Epithelial cell of proximal tubule (primary cell): ENCODE measurements around the gene SHROOM3. TPM values are rescaled to one million over a fixed set of nuclear protein-coding genes. Genes with fewer than 3 reads are reported as not detected.

Source experiments
- DNase-seq: peaks from one replicate; pipeline ENCODE4 v3.0.0-alpha.2; 2011; ENCODE audit warnings: low read depth
- H3K4me3 ChIP-seq: 2 replicates; pipeline ENCODE4 v1.5.1; 2011; ENCODE audit warnings: low read depth, mild to moderate bottlenecking, low read length
- total RNA-seq: library from RNA; depleted of rRNA; stranded (reverse); fragments of >200 nt; gene quantifications from 2 replicates; pipeline ENCODE4 v1.2.3, GENCODE V29; 2015
- TF ChIP-seq, protein P1 (sequence below): conservative IDR thresholded peaks from 2 replicates; pipeline ENCODE4 v1.5.1; 2012; ENCODE audit warnings: low read depth, mild to moderate bottlenecking, low read length

The SHROOM3 gene
- 44.0 and 109 TPM in 2 replicates for total RNA-seq

DNA sequence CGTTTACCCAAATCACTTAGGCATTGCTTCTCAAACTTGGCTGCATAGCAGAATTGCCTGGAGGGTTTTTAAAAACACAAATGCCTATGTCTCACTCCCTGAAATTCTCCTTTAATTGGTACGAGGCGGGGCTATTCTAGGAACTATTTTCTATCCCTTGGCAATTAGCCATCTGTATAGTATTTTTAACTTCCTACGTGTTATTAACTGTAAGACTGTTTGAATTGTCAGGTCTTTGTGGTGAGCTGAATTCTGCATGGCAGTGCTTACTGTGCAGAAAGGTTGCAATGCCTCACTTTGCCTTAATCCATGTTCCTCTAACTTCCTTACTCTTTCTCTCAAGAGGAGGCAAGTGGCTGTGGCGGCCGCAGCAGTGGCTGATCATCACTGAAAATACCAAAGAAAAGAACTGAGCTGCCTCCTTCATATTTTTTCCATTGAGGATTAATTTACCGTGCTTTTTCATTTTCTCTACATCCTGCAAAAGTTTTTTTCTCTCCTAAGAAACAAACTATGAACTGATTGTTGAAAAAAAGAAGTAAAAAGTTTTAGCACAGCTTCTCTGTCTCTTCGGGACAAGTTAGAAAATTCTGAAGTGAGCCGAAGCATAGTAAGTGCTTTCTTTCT, at the start of gene SHROOM3:
SHROOM3 (plus strand) TSS at position 329 of the 627 bp plus-strand sequence. CDS start 824 bp downstream, outside the sequence.
- TF ChIP-seq, protein P1, sequence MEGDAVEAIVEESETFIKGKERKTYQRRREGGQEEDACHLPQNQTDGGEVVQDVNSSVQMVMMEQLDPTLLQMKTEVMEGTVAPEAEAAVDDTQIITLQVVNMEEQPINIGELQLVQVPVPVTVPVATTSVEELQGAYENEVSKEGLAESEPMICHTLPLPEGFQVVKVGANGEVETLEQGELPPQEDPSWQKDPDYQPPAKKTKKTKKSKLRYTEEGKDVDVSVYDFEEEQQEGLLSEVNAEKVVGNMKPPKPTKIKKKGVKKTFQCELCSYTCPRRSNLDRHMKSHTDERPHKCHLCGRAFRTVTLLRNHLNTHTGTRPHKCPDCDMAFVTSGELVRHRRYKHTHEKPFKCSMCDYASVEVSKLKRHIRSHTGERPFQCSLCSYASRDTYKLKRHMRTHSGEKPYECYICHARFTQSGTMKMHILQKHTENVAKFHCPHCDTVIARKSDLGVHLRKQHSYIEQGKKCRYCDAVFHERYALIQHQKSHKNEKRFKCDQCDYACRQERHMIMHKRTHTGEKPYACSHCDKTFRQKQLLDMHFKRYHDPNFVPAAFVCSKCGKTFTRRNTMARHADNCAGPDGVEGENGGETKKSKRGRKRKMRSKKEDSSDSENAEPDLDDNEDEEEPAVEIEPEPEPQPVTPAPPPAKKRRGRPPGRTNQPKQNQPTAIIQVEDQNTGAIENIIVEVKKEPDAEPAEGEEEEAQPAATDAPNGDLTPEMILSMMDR, result no peak
- DNase-seq, result no peak
- peak within 1 kb of the TSS; percentile 42 for H3K4me3 ChIP-seq

DNA sequence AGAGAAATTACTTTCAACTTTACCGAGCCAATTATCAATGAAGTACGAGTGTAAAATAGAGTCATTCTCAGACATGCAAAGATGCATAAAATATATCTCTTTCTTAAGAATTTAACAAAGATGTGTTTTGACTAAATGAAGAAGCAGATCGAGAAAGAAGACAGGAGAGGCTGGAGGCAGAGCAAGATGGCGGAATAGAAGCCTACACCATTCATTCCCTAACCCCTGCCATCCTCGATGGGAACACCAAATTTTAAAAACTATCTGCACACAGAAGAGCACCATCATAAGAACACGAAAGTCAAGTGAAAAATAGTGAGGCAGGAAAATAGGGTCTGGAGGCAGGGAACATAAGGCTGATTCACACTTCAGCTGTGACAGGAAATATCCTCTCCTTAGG, 49.1 kb upstream of the SHROOM3 start:
- TF ChIP-seq, protein P1, result no peak
- no peak overlapping the region for H3K4me3 ChIP-seq
- DNase-seq, result no peak

DNA sequence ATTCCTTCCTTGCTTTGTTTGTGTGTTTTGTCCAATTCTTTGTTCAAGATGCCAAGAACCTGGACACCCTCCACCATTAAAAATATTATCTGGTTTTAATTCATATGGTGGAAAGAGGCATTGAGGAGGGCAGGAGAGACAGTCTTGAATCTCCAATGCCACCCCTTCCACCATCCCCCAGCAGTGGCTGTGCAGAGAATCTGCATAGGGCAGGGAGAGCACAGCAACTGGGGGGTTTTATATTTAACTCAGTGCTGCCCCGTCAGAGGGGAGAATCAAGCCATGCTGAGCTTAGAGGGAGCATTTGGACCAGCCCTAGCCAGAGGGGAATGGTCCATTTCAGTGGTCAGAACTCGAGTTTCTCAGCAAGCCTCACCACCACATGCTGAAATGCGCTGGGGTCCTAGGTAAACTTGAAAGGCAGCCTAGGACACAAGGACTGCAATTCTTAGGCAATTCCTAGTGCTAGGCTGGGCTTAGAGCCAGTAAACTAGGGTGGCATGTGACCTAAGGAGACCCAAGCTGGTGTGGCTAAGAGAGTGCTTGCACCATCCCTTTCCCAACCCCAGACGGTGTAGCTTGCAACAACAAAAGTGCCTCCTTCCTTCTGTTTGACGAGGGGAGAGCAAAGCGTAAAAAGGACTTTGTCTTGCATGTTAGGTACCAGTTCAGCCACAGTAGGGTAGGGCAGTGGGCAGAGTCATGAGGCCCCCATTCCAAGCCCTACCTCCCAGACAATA, 48.3 kb upstream of the SHROOM3 start:
- TF ChIP-seq, protein P1, result no peak
- DNase-seq, result no peak
- H3K4me3 ChIP-seq, result no peak overlapping the region

DNA sequence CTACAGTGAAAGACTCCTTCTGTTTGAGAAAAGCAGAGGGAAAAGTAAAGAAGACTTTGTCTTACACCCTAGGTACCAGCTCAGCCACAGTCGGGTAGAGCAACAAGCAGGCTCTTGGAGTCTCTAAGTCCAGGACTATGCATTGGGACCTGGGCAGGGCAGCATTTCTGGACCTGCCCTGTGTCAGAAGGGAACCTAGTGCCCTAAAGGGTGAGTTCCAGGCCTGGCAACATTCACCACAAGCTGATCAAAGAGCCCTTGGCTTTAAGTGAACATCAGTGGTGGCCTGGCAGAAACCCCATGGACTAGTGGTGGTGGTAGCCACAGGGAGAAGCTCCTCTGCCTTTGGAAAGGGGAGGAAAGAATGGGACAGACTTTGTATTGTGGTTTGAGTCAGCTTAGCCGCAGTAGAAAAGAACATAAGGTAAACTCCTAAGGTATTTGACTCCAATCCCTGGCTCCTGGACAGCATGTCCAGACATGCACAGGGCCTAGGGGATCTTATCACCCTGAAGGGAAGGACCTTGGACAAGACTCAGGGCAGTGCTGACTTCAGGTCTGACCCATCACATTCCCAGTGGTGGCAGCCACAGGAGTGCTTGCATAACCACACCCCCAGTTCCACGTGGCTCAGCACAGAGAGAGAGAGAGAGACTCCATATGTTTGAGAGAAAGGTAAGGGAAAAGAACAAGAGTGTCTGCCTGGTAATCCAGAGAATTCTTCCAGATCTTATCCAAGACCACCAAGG, 46.7 kb upstream of the SHROOM3 start:
- TF ChIP-seq, protein P1, result no peak
- DNase-seq, result no peak
- H3K4me3 ChIP-seq, result no peak overlapping the region

DNA sequence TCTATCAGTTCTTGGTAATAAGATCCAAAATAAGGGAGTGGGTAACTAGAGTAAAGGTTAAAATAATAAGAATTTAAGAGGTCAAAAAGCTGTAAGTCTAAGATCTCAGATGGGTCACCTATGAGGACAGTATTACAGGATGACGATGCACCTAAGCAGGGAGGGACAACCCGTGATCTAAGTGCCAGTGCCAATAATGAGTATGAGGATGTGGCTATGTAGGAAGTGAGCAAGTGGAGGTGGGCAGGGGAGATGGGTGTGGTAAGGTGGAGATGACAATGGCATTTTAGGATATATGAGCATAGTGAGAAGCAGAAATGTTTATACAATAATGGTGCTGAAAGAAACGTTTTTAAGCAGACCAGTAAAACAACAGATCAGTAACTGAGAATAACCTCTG, 33.4 kb upstream of the SHROOM3 start:
- H3K4me3 ChIP-seq, result no peak overlapping the region
- DNase-seq, result no peak
- TF ChIP-seq, protein P1, result no peak

DNA sequence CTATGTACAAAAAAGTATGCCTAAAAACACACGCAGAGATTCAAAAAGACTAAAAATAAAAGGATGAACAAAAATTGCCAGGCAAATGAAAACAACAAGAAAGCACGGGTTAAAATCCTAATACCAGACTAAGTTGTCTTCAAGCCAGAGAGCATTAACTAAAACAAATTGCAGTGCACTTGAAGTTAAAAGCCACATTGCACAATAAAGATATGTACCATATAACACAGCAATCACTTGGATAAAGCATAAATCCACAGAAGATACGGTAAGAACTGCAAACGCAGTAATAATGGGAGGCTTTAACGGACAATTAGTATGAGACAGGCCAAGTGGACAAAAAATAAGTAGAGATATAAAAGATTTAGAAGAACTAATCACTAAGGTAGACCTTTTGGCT, 28.9 kb upstream of the SHROOM3 start:
- no peak overlapping the region for H3K4me3 ChIP-seq
- DNase-seq, result no peak
- TF ChIP-seq, protein P1, result no peak
